NCI-H146 treated with DMSO at 0.1 percent for 48 hours (cell line): Measurements from ENCODE around the gene GAS7.

ENCODE experiments used
- DNase-seq: peaks from one replicate; lab custom pipeline; 2025; ENCODE audit not compliant: unreplicated experiment; lab: John Stamatoyannopoulos, UW

GAS7 gene

DNA sequence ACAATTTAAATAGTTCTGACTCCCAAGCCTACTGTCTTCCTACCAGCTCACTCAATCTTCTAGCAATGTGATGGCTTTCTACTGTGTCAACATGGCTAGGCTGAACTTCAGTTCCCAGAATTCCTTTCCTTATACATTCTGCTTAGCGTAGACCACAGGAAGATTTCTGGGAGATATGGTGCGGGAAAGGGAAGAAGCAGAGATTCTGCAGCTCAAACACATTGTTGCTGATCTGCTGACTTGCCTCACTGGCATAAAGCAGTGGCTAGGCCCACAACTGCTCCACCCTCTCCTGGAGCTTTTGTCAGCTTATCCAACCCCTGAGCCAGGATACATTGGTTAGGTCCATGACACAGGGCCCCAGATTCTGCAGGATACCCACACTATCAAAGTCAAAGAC is 58.8 kb downstream of the GAS7 start:
- DNase-seq = no peak

DNA sequence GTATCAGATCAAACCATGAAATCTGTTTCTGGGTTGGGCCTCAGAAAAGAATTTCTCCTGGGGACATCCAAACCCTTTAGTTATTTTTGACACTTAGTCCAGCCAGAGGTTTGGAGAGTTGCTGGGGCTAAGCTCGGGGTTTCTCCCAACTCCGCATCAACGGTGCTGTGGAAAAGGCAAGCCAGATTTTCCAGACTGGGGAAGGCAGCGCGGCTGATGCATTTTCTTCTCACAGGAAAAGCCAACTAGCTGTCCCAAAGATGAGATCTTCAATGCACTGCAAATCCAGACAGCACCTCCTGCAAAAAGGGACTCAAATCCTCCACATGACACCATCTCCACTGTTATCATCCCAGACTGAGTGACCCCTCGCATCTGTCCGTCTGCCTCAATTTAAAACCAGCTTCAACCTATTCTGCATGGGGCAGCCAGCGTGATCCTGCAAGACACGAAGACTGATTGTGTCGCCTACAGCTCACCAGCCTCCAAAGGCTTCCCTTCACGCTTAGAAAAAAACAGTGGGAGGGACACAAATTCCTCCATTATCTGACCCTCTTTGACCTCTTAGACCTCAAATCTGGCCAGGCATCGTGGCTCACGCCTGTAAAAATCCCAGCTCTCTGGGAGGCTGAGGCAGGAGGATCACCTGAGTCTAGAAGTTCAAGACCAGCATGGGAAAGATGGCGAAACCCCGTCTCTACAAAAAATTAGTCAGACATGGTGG is 62.0 kb downstream of the GAS7 start:
- no peak for DNase-seq

DNA sequence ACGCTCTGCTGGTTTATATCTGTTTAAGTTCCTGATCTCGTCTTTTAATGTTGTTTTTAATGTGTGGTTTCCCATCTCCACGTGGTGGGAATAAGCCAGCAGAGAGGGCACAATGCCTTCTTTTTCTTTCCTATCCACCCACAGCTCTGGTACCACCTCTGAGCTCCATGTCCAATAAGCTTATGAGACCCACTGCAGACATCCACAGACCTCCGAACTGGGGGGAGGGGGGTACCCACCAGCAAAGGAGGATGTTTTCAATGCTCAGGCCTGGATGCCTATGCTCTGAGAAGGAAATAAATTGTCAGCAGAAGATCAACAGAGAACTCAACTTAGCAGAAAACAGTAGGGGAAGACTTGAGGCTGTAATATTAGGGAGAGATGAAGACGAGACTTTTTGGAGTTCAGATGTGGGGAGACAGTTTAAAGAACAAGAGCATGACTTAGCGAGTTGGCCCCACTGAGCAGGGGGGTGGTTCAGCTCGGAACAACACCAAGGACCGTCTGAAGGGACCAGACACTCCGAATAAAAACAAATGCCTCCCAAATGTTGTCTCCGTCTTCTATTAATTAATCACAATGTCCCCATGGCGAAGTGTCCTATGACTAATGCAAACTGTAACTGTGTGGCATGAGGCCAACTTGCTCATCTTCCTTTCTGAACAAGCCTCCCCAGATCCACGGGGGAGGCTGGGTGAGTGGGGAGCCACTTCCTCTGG is 62.7 kb downstream of the GAS7 start:
- DNase-seq = no peak

DNA sequence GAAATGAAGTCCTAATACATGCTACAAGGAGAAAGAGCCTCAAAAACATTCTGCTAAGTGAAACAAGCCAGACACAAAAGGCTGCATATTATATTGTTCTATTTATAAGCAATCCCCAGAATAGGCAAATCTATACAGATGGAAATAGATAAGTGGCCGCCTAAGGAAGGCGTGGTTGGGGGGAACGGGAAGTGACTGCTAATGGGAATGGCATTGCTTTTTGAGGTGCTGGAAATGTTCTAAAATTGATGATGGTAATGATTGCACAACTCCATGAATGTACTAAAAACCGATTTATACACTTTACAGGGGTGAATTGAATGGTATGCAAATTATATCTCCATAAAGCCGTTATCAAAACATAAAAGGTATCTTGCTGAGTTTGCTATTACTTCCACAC is 67.7 kb downstream of the GAS7 start:
- DNase-seq = no peak

DNA sequence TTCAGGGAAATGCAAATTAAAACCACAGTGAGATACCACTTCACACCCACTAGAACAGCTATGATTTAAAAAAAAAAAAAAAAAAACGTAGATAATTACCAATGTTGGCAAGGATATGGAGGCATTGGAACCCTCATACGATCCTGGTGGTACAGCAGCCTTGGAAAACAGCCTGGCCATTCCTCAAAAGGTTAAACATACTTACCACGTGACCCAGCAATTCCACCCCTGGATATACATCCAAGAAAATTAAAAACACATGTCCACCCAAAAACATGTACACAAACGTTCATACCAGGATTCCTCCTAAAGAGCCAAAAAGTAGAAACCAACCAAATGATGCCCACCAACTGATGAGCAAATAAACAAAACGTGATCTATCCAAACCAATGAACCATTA is 68.1 kb downstream of the GAS7 start:
- no peak for DNase-seq

DNA sequence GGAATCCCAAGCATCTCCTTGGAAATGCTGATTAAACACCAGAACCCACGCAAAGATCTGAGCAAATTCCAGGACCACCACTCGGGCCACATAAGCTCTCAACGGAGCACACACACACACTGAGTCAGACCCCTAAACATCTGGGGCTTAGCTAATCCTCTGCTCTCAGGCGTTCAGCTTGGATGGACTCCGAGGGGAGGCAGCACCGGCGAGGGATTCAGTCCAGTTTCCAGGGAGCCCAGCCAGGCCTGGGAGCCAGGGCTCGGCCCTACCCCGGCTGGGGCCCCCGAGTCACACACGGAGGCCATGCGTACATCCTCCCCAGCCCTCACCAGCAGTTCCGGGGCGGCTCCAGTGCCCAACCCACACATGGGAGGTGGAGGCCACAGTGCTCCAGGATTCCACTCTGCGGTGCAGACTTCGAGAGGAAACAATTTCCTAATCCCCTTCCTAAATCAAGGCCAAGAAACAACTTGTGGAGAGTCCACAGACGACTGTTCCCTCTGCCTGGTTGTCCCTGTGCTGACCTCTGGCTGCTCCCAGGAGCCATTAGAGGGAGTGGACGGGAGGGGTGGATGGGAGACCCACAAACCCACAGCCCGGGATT is 70.5 kb downstream of the GAS7 start:
- DNase-seq = no peak

DNA sequence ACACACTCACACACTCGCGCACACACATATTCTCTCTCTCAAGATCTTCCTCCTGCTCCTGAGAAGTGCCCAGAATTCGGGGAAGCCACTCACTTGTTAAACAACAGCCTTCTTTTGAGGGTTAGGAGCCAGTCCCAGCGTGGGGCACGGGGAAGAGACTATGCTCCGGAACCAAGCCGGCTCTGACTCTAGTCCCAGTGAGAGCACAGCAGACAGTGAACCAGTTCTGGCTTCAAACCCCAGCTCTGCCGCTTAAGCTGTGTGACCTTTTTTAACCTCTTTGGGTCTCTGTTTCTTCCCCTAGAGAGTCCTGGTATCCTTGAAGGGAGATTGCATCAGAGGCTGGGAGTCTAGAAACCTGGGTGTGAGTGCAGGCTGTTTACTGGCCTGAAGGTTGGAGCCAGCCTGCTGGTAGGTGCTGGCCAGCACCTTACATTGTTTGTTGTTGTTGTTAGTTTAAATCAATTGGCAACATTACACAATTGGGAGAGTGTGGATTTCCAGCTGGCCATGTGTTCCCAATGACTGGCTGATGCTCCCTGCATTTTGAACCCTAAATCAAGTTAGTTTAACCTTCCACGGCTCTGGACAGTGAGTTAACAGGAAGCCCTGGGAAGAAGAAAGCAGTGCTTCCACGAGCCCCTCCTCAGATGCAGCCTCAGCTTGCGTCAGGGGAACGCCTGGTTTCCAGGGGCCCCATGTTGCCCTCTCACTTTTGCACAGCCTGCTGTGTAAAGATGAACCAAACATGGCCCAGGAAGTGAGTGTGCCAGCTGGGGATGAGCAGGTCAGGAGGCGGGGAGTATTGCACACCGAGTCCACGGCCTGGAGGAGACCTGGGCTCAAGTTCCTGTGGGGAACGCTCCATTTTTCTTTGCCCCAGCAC is 71.5 kb downstream of the GAS7 start:
- DNase-seq = no peak

DNA sequence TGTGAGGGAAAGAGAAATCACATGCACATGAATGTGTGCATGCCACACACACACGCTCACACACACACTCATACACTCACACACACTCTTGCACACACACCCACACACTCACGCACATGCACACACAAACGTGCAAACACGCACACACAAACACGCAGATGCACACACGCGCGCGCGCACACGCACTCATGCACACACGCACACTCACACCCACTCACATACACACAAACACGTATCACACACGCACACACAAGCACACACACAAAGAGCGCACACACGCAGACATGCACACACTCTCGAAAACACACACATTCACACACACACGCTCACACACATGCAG is 72.2 kb downstream of the GAS7 start:
- no peak for DNase-seq

DNA sequence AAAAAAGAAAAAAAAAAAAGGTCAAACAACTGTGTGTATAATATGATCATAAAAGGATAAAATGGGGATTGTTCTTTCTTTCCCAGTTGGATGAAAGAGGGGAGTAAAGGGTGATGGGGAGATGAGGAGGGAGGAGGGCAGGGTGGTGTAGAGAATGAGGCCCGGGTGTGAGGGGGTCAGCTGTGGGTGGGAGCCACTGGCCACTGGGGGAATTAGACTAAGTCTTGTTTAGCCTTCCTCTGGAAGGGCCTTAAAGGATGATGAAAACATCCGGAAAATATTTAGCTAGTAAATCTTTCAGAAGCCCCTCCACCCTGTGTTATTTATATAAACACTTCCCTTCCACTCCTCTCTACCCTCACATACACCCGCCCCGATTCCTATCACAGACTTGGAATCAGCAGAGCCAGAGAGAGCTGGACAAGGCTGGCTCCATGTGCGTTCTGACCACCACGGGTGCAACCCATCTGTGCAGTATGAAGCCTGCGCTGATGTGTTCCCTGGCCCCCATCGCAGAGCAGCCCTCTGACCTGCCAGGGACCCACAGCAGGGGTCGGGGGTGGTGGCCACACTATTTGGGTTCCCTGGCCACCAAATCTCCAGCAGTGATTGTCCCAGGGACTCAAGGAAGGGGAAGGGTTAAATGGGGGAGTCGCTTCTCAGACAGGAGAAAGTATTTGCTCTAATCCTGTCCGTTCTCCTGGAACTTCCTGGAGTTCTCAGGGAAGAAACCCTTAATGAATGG is 72.7 kb downstream of the GAS7 start:
- no peak for DNase-seq

DNA sequence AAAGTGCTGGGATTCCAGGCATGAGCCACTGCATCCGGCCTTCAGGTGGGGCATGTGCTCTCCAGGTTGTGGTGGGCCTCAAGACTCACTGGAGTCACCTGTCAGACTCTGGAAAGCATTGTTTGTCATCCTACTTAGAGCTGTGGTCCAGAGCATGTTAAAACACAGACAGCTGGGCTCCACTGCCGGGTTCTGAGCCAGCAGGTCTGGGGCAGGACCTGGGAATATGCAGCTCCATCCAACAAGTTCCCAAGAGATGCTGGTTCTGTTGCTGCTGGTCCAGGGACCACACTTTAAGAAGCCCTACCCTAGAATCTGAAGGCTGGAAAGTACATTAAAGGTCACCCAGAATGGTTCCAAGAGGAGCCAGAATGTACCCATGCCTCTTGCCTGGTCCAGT is 75.3 kb downstream of the GAS7 start:
- DNase-seq = no peak

DNA sequence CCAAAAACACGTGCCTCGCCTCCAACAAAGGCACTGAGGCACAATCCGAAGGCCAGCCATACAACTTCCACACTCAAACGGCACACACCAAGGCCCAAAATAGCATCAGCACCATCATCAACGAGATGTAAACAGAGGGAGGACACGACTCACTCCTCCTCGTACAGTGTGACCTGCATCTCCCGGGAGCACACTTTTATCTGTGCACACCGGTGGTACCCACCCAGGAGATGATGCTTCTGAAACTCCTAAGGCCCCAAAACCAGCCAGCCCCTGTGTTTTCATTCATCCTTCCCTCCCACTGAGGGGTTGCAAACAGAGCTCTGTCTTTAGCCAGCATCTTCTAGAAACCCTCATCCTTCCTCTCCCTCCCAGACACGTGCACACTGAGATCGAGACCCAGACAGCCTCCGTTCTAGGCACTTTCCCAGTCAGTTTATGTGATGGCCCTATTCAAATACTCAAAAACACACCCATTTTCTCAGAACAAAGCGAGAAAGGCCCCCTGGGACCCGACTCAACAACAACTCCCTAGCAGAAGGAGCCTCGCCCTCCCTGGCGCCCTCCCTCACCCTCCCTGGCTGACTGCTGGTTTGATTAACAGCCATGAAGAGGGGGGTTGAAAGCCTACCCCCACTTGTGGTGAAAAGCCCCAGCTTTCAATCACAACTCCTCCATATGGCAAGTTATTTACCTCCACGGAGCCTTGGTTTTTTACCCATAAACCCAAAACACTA is 76.3 kb downstream of the GAS7 start:
- no peak for DNase-seq

DNA sequence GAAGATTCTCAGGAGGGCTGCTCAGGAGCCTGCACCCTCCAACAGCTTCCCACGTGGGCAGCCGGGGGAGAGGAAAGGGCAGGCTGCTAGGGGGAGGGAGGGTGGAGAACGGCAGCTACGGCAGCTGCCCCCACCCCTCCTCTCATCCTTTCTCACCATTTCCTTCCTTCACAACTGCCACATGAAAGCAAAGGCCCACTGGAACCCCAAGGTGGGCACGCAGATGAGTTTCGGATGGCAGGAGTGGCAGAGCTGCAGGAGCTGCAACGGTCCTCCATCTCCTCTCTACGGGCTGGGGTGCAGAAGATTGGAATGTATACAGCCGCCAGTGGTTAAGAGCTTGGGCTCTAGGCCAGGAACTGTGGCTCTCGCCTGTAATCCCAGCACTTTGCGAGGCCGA is 77.7 kb downstream of the GAS7 start:
- DNase-seq = no peak

DNA sequence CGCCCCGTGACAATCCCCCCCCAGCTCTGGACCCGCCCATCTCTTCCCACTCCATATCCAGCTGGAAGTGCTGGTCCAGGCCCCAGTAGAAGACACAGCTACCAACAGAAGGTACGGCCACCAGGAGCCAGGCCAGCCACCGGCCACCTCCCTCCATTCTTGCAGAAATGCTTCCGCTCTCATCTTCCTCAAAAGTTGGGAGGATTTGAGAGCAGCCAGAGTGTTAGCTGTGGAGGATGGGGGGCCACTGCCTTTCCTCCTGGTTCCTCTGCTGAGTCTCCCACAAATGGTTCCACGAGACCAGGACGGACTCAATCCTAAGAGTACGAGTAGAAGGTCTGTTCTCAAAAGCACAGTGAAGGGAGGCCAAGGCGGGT is 78.3 kb downstream of the GAS7 start:
- DNase-seq = no peak

DNA sequence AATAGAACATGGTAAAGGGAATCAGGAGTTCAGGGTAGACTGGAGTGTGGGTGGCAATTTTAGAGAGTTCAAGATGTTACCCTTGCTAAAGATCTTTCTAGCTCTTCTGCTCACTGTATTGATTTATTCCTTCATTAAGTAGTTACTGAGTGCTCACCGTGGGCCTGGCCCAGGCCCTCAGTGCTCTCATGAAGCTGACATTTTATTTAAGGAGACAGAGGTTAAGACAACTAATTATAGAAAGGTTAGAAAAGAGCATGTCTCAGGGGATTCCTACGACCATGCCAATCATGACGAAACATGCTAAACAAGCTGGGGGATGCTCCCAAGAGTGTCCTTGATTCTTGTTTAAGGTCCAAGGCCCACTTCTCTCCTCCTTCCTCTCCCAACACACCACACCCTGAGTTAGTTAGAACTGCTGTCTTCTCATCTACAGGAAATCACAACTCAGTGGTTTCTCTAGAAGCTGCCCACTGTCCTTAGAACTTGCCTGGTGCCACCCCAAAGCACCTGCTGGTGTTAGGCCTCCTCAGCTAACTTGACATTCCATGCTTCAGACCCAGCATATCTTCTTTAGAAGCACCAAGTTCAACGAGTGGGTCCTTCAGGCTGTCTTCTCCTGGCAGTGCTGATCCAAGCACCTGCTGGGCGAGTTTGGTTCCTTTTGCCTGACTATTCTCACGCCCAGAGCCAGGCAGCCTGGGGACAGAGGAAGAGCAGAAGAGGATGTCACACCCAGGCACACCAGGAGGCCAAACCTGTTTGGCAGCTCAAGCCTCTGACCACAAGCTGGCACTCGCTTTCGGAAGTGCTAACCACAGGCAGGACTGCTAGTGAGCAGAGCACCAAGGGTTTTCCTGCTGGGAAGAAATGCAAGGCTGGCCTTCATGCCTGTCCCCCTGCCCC is 79.0 kb downstream of the GAS7 start:
- DNase-seq = no peak

DNA sequence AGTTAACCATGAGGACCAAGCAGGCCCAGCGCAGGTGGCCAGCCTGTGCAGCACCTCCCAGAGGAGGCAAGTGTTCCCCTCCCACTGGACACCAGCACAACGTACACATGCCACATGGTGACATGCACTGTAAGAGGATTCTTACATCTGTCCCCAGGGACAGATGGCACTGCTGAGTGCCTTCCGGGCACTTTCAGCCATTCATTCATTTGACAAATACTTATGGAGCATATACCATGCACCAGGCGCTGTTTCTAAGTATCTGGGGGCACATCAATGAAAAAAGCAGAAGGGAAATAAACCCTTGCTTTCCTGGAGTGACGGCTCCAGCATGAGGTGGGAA is 79.6 kb downstream of the GAS7 start:
- DNase-seq = no peak

DNA sequence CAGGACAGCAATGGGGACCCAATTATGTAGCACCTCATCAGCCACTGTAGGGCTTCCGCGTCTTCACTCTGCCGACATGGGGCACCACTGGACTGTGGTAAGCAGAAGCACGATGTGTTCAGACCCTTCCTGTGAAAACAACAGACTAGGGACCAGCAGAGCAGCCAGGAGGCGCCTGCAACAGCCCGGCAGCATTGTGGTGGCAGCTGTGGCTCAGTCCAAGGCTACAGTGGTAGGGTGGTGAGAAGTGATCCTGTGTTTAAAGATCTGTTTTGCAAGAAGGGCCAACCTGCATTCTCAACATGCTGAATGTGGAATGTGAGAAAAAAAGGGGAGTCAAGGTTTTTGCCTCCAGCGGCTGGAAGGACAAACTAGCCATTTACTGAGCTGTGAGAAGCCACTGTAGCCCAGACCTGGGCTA is 80.8 kb downstream of the GAS7 start:
- DNase-seq = no peak

DNA sequence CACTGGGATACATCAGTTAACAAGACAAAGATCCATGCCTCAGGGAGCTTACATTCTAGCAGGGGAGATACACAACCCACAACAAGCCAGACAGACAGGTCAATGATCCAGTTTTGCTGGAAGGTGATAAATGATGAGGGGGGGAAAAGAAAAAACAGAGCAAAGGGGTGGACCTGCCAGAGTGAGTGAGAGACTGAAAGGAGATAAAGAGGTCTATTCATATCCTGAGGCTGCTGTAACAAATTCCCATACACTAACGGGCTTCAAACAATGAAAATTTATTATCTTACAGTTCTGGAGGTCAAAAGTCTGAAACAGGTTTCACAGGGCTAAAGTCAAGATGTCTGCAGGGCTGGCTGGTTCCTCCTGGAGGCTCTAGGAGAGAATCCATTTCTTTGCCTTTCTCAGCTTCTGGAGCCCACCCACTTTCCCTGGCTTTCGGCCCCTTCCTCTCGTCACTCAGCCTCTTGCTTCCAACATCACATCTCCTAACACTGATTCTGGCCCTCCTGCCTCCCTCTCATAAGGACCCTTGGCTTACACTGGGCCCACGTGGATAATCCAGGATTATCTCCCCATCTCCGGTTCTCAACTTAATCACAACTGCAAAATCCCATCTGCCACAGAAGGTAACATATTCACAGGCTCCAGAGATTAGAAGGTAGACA is 81.5 kb downstream of the GAS7 start:
- DNase-seq = no peak

DNA sequence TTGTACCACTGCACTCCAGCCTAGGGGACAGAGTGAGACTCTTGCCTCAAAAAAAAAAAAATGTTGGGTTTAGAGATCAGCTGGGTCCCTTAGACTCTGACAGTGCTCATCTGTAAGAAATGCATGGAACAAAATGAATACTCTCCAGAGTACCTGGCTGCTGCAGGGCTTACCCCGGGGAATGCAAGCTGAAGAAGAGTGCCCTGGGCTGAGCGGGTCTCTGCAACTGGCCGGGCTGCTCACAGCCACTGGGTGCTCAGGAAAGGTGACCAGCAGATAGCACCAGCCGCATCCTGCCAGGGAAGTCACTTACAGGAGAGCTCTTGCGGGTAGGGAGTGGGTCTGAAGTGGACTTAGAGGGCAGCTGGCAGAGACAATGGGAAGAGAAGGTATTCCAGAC is 82.1 kb downstream of the GAS7 start:
- DNase-seq = no peak

DNA sequence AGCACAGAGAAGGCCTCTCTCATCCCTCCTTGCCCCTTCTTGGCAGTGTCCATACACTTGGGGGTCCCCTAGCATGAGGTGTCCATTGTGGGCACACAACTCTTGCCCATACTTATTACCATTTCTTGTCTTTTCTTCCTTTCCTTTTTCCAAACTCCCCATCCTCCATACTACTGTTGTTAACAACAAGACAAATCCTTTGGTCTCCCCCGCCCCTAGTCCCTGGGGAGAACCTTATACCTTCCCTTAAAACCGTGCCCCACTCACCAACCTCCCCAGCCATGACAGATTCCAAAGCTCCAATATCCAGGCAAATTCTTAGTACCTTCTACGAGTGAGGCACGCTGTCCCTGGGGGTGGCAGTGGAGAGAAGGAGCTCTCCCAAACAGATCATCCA is 82.9 kb downstream of the GAS7 start:
- no peak for DNase-seq
